G401.6 (cell line): ENCODE measurements around the gene NPAS2.

Source experiments
- FAIRE-seq: peaks from 2 replicates; lab custom pipeline; 2012; peaks lifted over from hg19 to GRCh38; lab: Jason Lieb, UNC

NPAS2 gene

GRCh38 chr2:100940240-100940639, 120.3 kb downstream of the NPAS2 start:
- no peak for FAIRE-seq

DNA sequence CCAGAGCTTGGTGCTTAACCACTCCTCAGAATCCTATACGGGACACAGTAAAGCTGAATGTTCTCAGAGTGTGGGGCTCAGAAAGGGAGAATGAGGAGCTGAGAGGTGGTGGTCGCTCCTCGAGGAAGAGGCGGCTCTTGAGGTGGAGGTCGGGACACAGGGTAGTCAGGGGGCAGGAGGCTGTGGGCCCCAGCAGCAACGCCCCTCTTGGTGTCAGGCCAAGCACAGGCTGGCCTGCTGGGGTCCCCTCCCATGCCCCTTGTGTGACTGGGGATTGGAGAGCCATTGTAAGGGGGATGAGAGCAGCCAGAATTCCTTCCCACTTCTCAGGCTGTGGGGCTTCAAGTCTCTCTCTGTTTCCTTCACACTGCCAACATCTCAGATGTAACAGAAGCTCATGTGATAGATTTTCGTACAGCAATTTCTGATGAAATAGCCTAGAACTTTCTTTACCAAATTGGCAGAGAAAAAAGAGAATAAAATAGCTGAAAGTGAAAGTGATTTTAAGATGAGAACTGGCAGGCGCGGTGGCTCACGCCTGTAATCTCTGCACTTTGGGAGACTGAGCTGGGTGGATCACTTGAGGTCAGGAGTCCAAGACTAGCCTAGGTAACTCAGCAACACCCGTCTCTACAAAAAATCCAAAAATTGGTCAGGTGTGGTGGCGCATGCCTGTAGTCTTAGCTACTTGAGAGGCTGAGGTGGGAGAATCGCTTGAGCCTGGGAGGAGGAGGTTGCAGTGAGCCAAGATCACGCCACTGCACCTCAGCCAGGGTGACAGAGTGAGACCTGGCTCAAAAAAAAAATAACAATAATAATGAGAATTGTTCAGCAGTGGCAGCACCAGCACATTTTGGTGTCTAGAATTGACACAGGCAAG, 121.1 kb downstream of the NPAS2 start:
- no peak for FAIRE-seq

DNA sequence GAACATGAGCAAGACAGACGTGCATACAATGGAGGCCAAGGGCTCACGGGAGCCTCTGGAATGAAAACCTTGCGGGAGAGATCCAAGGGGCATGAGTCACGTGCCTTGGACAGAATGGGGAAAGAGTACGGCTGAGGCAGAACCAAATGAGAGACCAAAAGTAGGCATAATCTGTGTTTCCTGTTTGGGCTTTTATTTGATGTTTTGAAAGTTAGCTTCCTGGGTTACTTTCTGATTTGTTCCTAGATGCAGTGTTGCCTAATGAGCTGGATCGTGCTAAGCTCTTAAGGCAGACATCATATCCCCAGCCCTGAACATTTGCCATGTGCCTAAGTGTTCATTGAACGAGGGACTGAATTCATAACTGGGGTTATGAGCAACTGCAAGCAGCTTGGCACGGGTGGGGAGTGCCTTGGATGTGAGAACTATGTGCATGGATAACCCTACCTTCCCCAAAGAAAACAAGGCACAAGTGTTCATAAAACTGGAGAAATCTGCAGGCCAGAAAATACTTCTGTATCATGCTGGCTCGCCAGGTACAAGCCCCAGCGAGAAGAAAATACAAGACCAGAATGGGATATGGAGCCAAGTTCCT, 121.8 kb downstream of the NPAS2 start:
- no peak for FAIRE-seq

DNA sequence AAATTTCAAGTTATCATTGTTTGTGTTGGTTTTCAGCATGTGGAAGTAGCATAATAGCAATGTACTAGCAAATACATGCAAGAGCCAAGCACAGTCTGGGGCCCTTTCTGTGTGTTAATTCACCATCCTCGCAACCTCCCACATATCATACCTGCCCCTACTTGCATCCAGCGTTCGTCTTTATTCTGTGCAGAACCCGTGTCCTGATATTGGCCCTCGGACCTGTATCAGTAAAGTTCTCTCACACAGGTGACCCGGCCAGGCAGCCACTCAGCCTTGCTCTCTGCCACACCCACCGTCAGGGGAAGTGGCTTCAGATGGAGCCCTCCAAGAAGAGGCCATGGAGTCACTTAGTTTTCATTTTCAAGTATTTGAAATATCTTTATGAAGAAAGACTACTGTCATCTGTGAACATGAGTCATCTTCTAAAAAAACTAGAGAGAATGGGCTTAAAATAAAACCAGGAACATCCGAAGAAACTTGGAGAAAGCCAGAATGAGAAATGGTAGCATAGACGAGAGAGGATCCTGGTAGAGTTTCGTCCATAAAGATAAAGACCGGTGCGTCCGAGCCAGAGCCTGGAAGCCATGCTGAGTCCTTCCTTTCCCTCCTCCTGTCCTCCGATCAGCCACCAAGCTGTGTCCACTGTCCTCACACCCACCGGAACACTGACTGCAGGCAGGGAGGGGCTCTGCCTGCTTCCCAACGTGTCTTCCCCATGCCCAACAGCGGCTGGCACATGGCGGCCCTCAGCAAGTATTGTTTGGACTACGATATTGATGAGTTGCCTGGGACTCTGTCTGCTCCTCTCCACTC, 124.9 kb downstream of the NPAS2 start:
- FAIRE-seq = no peak

GRCh38 chr2:100945433-100945740, 125.4 kb downstream of the NPAS2 start:
- FAIRE-seq = no peak

GRCh38 chr2:100945930-100946607, 126.1 kb downstream of the NPAS2 start:
- no peak for FAIRE-seq

- no peak for FAIRE-seq
Observed at GRCh38 chr2:100948942-100949811, 129.2 kb downstream of the NPAS2 start.

GRCh38 chr2:100952512-100952911, 132.6 kb downstream of the NPAS2 start:
- no peak for FAIRE-seq

DNA sequence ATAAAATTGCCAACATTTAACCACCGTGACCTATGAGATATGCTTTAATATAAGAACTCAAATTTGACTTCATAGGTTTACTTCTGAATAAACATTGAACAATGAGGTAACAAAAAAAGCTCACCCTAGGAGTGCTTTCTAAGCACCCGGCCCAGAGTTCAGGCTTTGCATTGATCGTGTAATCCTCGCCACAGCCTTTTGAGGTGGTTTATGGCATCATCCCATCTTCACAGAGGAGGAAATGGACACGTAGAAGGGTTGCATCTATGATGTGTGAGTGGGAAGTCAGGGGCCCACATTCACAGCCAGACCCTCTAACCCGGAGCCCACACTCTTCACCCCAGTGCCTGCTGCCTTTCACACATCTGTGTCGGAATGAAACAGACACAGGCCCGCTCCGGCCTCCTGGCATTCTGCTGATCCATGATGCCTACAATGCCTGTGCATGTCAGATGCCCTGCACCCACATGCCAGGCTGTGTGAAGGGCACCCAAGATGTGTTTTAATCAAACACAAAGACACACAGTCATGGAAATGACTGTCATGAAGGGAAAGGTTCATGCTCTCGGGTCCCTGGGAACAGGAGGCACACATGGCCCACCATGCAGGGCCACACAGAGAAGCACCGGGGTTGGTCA, 133.6 kb downstream of the NPAS2 start:
- FAIRE-seq = no peak

- no peak for FAIRE-seq
Observed at GRCh38 chr2:100954044-100954420, 134.1 kb downstream of the NPAS2 start.

DNA sequence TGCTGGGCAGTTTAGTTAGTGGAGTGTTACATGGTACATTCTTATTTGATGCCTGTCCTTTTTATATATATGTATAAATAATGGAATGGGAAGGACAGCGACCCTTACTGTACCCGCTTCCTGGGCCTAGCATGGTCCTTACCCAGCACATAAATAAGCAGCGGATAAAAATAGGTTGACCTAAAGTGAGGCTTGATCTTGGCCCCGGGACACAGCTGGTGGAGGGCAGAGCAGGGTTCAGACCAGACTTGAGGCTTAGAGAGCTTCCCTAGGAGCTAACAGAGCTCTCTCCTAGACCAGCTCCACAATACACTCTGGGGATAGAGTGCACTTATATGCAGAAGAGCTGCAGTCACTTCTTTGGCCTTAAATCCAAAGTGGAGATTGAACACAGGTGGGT, 135.3 kb downstream of the NPAS2 start:
- no peak for FAIRE-seq

DNA sequence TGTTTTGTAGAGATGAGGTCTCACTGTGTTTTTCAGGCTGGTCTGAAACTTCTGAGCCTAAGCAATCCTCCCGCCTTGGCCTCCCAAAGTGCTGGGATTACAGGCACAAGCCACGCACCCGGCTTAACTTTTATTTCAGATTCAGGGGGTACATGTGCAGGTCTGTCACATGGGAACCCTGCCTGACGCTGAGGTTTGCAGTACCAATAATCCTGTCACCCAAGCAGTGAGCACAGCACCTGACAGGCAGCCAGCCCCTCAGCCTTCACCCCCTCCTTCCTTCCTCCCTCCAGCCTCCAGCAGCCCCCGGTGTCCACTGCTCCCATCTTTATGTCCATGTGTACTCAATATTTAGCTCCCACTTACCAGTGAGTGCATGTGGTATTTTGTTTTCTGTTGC, 136.1 kb downstream of the NPAS2 start:
- no peak for FAIRE-seq

DNA sequence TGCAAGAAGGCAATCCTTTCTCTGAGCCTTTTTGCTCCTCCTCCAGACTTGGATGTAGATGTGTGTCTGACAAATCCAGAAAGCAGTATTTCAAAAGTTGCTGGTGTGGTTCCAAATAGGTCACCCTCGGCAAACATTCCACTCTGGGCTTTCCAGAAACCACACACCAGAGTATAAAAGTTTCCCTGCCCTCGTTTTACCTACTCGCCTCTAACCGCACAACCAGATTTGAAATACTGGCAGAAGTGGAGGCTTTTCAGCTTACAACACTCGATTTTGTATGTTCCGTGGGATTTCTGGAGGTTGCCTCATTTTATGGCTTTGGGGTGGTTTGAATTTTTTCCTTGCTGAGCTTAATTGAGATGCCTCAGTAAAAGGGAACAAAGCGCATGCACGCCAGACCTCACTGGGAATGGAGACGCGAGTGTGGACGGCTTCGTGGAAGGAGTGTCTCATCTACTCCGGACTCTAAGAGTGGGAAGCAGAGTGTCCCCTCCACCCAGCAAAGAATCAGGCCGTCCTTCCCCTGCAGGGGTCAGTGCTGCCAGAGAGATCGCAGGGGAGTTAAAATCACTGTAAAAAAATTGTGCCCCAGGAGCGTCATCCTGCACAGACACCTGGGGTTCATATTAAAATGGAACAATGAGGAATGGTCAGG, 138.2 kb downstream of the NPAS2 start:
- no peak for FAIRE-seq

GRCh38 chr2:100959225-100959880, 139.4 kb downstream of the NPAS2 start:
- FAIRE-seq = no peak

- no peak for FAIRE-seq
Observed at GRCh38 chr2:100960688-100961087, 140.7 kb downstream of the NPAS2 start.

GRCh38 chr2:100962366-100963025, 142.6 kb downstream of the NPAS2 start:
- FAIRE-seq = no peak

DNA sequence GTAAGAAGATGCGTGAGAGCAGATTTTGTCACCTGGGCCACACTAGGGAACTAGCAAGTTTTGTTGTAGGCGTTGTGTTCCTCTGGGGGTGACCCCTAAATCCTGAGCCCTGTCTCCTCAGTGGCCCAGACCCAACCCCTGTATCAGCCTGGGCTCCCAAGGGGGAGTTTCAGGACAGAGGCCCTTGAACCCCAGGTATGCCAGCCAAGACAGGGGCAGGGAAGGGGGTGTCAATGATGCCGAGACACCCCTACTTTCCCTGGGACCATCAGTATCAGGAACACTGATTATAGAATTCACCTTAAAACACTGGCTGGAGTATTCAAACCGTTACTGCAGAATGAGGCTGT, 143.1 kb downstream of the NPAS2 start:
- no peak for FAIRE-seq

DNA sequence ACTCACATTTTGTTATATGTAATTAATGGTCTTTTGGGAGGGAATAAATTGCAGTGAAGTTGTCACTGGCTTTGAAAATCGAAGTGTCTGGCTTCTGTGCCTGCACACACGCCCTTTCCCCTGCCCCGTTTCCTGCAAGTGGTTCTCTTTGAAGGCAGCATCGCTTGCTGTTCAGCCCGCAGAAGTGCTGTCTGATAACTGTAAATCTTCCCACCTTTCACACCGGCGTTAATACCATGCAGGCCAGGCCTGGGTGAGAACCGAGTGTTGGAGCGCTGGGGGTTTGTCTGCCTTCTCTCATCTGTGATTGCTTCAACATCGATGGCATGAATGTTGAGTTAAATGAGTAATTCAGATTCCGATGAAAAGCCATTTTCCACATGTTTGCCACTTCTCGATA, 144.3 kb downstream of the NPAS2 start:
- no peak for FAIRE-seq

- no peak for FAIRE-seq
Observed at GRCh38 chr2:100964681-100965169, 144.8 kb downstream of the NPAS2 start.

GRCh38 chr2:100965596-100965995, 145.7 kb downstream of the NPAS2 start:
- FAIRE-seq = no peak
